ENCODE results near the gene IFNGR1. TPM values are rescaled to one million over a fixed set of nuclear protein-coding genes. Genes with fewer than 3 reads are reported as not detected.

The IFNGR1 gene
- total RNA-seq, 1 donor from 2014 or later: 52.7 TPM

GRCh38 chr6:137230547-137230946 is 11.4 kb upstream of the IFNGR1 start:
- Mint-ChIP-seq H3K9me3 (ENCODE audit: low read depth) (no peaks in the 10 kb centered on the region), H3K27me3 (ENCODE audit: low read depth) (no peaks in the 10 kb centered on the region), H3K27ac (ENCODE audit: unreplicated experiment) (no peak overlapping the region), H3K4me3 (ENCODE audit: unreplicated experiment) (no peak overlapping the region), H3K4me1 (ENCODE audit: low read depth) (peaks cover 35% of the 10 kb centered on the region), H3K36me3 (ENCODE audit: low read depth) (no peaks in the 10 kb centered on the region)
- DNase-seq (ENCODE audit: low spot score): no peak
- TF ChIP-seq CTCF (IDR thresholded peaks at IDR 0.05): no peak

- no peak overlapping the region for H3K27ac Mint-ChIP-seq (ENCODE audit: unreplicated experiment)
- no peaks in the 10 kb centered on the region for H3K9me3 Mint-ChIP-seq (ENCODE audit: low read depth)
- H3K36me3 Mint-ChIP-seq (ENCODE audit: low read depth): no peaks in the 10 kb centered on the region
- H3K4me3 Mint-ChIP-seq (ENCODE audit: unreplicated experiment): no peak overlapping the region
- peaks cover 33% of the 10 kb centered on the region for H3K4me1 Mint-ChIP-seq (ENCODE audit: low read depth)
- DNase-seq (ENCODE audit: low spot score): no peak
- no peaks in the 10 kb centered on the region for H3K27me3 Mint-ChIP-seq (ENCODE audit: low read depth)
- TF ChIP-seq CTCF (IDR thresholded peaks at IDR 0.05): no peak
Measured at GRCh38 chr6:137229075-137229759, 10.0 kb upstream of the IFNGR1 start.

GRCh38 chr6:137227871-137228302 is 8.7 kb upstream of the IFNGR1 start:
- Mint-ChIP-seq H3K4me1 (ENCODE audit: low read depth) (peaks cover 33% of the 10 kb centered on the region), H3K9me3 (ENCODE audit: low read depth) (no peaks in the 10 kb centered on the region), H3K4me3 (ENCODE audit: unreplicated experiment) (no peak overlapping the region), H3K27me3 (ENCODE audit: low read depth) (no peaks in the 10 kb centered on the region), H3K36me3 (ENCODE audit: low read depth) (no peaks in the 10 kb centered on the region), H3K27ac (ENCODE audit: unreplicated experiment) (peak overlapping the region; percentile 64)
- no peak for DNase-seq (ENCODE audit: low spot score)
- TF ChIP-seq CTCF (IDR thresholded peaks at IDR 0.05): no peak

- no peak for TF ChIP-seq CTCF (IDR thresholded peaks at IDR 0.05)
- no peak for DNase-seq (ENCODE audit: low spot score)
- H3K27me3 Mint-ChIP-seq (ENCODE audit: low read depth): no peaks in the 10 kb centered on the region
- peaks cover 38% of the 10 kb centered on the region for H3K4me1 Mint-ChIP-seq (ENCODE audit: low read depth)
- no peak overlapping the region for H3K4me3 Mint-ChIP-seq (ENCODE audit: unreplicated experiment)
- H3K9me3 Mint-ChIP-seq (ENCODE audit: low read depth): no peaks in the 10 kb centered on the region
- H3K36me3 Mint-ChIP-seq (ENCODE audit: low read depth): no peaks in the 10 kb centered on the region
- no peak overlapping the region for H3K27ac Mint-ChIP-seq (ENCODE audit: unreplicated experiment)
Measured at GRCh38 chr6:137226697-137227096, 7.5 kb upstream of the IFNGR1 start.

- peaks cover 39% of the 10 kb centered on the region for H3K4me1 Mint-ChIP-seq (ENCODE audit: low read depth)
- no peak for TF ChIP-seq CTCF (IDR thresholded peaks at IDR 0.05)
Measured at GRCh38 chr6:137224799-137225198, 5.6 kb upstream of the IFNGR1 start.

More at GRCh38 chr6:137224799-137225198, 5.6 kb upstream of the IFNGR1 start:
- H3K9me3 Mint-ChIP-seq (ENCODE audit: low read depth): no peaks in the 10 kb centered on the region
- H3K27me3 Mint-ChIP-seq (ENCODE audit: low read depth): no peaks in the 10 kb centered on the region
- H3K36me3 Mint-ChIP-seq (ENCODE audit: low read depth): no peaks in the 10 kb centered on the region
- no peak for DNase-seq (ENCODE audit: low spot score)
- H3K4me3 Mint-ChIP-seq (ENCODE audit: unreplicated experiment): no peak overlapping the region
- H3K27ac Mint-ChIP-seq (ENCODE audit: unreplicated experiment): no peak overlapping the region

Data from chondrocyte (in vitro differentiated cells).